Renal cortical epithelial cell (primary cell): Measurements from ENCODE around the gene FSTL1. TPM values are rescaled to one million over a fixed set of nuclear protein-coding genes. Genes with fewer than 3 reads are reported as not detected.
A peak's percentile ranks its signal among the peaks of the same experiment; 100 is the strongest.
"Not testable (repeated sequence)": the region's sequence is repeated elsewhere in the genome, so short reads cannot be mapped to it uniquely, and the experiment has no call there.

ENCODE experiments used
- DNase-seq: peaks from one replicate; pipeline ENCODE4 v3.0.0-alpha.2; 2011; ENCODE audit warnings: low read depth
- total RNA-seq: library from RNA; depleted of rRNA; stranded (reverse); fragments of >200 nt; gene quantifications from 2 replicates; pipeline ENCODE4 v1.2.3, GENCODE V29; 2014

FSTL1 gene
- total RNA-seq, 1 donor from 2014 or later: 1,387 TPM

DNA sequence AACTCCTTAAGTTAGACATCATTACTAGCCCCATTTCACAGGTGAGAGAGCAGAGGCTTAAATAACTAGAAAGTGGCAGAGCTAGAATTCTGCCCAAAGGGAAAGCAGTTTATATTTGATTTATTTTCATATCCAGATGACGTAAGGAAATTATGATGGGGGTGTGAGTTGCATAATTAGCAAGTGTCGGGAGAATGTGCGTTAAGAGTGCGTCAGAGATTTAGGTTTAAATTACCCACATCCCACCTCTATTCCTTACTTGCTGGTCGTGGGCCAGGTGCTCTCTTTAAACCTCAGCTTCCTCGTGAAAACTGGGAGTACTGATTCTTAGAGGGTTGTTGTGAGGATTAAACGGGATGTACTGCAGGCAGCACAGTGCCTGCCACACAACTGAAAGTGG is 32.3 kb downstream of the FSTL1 start:
- no peak for DNase-seq

GRCh38 chr3:120417272-120417911 is 33.4 kb downstream of the FSTL1 start:
- DNase-seq: peak; percentile 99

GRCh38 chr3:120416868-120417267 is 33.9 kb downstream of the FSTL1 start:
- no peak for DNase-seq

GRCh38 chr3:120415756-120416155 is 35.0 kb downstream of the FSTL1 start:
- no peak for DNase-seq

DNA sequence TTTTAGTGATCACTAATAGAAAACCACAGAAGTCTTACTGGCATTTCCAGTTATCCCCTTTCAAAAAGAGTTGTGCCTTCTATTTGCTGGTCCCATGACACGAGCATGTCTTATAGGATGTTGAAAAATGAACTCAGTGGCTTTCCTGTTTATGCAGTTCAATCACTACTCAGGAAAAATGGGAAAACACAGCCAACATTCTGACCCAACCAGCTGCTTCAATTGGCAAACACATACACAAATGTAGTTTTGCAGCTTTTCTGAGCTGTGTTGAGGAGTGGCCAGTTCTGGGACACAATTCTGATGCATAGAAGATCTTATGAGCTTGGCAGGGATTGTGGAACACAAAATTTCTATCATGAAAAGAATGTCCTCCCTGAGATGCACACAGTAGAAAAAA is 40.3 kb downstream of the FSTL1 start:
- DNase-seq: no peak

DNA sequence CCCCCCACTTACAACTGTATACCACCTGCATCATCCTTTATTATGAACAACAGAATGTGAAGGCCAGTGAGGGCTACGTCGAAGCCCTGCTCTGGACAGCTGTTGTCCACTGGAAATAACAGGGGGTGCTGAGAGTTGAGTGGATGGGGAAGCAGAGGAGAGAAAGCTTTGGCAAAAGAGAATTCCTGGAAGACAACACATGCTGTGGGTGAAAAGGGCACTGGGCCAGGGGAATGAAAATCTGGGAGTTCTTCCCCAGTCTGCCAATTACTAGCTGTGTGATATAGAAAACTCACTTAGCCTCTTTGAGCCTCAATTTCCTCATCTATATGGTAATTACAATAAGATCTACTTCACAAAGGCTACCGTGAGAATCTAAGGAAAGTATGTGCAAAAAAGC is 40.7 kb downstream of the FSTL1 start:
- no peak for DNase-seq

DNA sequence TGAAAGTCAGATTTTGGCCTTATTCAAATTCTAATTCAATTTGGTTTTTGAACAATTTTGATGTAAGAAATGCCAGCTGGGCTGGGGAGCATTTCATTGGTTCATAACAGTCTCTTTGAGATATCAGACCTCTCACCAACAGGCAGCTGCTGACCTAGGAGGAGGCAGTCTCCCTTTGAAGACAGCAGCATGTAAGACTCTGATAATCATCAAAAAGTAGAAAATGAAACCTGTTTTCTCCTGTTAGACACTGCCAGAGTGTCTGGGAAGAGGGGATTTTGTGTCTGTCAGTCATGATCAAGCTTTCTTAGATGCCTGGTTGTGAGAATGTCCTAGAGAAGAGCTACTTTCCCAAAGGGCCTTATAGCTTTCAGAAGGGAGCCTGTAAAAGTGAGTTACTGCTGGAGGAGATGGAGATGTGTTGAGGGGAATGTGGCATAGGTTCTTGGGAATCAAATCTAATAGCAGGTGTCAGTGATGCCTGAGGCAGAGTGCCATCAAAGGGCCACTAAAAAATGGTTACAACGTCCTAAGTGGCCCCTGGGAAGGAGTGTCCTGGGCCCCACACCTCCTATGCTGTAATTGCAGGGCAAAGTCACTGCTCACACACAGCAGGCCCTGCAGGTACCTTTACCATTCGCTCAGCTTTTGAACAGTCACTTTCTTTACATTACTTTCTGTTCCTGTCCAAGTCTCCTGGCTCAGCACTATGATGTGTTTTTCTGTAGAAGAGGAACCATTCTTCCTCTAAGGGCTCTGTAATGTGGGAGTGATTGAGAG is 43.1 kb downstream of the FSTL1 start:
- DNase-seq: no peak

- peak; percentile 26 for DNase-seq
Measured at GRCh38 chr3:120404876-120405275, 45.9 kb downstream of the FSTL1 start.

DNA sequence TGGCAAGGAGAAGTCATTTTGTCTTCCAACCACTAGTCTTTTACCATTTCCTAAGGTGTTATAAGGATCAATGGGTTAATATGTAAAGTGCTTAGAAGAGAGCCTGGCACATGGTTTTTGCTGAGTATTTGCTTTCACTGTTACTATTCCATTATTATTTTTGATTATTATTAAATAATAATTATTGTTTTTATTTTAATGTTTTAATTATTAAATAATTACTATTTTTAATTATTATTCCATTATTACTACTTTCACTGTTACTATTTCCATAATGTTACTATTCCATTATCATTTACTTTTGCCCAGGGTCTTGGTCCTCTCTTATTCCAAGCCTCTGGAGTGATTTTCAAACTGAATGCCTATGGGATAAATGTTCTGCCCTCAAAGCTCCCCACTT is 48.5 kb downstream of the FSTL1 start:
- no peak for DNase-seq

DNA sequence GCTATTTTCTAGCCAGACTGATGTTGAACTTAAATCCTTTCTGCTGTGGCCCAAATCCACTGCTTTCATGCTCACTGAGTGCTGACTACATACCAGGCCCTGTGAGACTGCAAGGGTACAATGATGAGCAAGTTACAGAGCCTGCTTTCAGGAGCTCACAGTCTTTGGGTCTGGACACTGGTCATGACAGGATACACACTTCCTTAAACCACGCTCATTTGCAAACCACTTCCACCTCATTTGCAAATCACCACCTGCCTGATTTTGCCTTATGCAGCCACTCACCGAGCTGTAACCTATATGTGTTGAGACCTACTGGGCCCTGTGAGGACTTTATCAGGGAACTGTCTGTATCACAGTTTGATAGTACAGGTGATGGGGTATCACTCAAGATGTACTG is 51.4 kb downstream of the FSTL1 start:
- DNase-seq: no peak

GRCh38 chr3:120396469-120396868 is 54.3 kb downstream of the FSTL1 start:
- no peak for DNase-seq

DNA sequence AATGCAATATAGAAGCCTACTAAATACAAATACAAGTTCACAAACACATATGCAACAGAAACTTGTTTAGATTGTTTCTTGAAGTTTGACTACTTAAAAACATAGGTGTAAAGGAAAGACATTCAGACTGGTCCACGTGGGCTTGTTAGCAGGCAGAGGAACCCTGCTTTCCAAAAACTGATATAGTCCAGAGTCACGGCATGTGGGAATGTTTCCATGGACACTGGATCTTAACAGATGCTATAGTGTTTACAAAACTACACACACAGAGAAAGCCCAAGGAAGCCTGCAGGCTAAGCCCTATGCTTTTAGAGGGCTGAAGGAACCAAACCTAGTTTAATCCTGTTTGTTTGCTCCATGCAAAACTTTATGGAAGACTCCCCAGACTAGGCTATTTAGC is 56.4 kb downstream of the FSTL1 start:
- no peak for DNase-seq

GRCh38 chr3:120393761-120394160 is 57.0 kb downstream of the FSTL1 start:
- no peak for DNase-seq

- no peak for DNase-seq
Measured at GRCh38 chr3:120393243-120393642, 57.5 kb downstream of the FSTL1 start.

GRCh38 chr3:120382941-120383447 is 67.8 kb downstream of the FSTL1 start:
- DNase-seq: no peak

- no peak for DNase-seq
Measured at GRCh38 chr3:120381503-120381902, 69.3 kb downstream of the FSTL1 start.

- not testable (repeated sequence) for DNase-seq
Measured at GRCh38 chr3:120377948-120378347, 72.8 kb downstream of the FSTL1 start.

DNA sequence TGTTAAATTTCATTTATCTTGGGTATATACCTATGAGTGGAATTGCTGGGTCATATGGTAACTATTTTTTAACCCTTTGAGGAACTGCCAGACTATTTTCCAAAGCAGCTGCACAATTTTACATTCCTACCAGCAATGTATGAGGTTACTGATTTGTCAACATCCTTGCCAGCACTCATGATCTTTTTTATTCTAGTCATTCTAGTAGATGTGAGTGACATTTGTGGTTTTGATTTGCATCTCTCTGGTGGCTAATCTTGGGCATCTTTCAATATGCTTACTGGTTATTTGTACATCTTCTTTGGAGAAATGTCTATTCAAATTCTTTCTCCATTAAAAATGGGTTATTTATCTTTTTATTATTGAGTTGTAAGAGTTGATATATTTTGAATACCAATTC is 80.3 kb downstream of the FSTL1 start:
- DNase-seq: no peak

DNA sequence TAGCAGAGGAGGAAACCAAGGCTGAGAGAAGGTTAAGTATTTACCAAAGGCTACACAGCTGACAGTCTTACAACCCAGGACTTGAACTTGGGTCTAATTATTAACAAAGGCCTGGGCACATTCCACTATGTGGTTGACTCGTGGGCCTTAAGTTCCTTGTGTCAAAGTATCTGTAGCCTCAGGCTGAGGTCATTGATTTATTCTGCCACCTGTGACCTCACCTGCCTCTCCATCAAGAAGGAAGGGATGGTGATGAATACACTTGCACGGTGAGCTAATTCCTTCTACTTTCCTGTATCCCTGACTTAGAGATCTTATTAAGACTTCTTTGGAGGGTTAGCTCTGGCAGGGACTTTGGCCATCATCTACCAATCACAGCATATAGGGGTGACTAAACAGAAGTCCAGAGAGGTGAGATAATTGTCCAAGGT is 81.7 kb downstream of the FSTL1 start:
- DNase-seq: peak; percentile 96

DNA sequence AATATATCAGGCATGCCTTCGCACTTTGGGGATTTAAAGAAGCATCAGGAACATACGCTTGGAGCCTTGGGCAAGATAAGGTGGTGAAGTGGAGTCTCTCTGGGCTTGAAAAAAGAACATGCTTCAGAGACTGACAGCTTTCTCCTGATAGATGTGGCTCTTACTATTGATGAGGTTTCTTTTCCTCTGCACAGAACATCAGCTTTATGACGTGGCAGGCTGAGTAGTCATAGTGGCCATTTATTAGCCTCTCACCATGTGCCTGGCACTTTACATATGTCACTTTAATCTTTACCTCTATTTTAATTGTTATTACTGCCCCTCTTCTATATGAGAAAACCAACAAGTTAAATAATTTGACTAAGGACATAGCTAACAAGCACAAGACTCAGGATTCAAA is 82.6 kb downstream of the FSTL1 start:
- no peak for DNase-seq

GRCh38 chr3:120364821-120365220 is 86.0 kb downstream of the FSTL1 start:
- DNase-seq: peak; percentile 79

GRCh38 chr3:120364101-120364500 is 86.7 kb downstream of the FSTL1 start:
- DNase-seq: peak; percentile 76

GRCh38 chr3:120357807-120358206 is 93.0 kb downstream of the FSTL1 start:
- peak; percentile 13 for DNase-seq
